CD14-positive monocyte (primary cell): Measurements from ENCODE around the gene PTPRD. TPM values are rescaled to one million over a fixed set of nuclear protein-coding genes. Genes with fewer than 3 reads are reported as not detected.

Experiments used
- DNase-seq, 3 donors: peaks; one replicate each; pipeline ENCODE4 v3.0.0-alpha.2; 2011 to 2022
- H2AFZ ChIP-seq: 2 replicates; pipeline ENCODE4 v1.6.0; 2012; ENCODE audit warnings: mild to moderate bottlenecking, low read depth, low read length, inconsistent platforms; ENCODE audit not compliant: insufficient read depth, poor library complexity, severe bottlenecking
- H3K27ac ChIP-seq, 2 donors: 1 replicate in 1 of 2; 2 replicates in 1 of 2; pipeline ENCODE4 v1.5.1; 2012 to 2013; ENCODE audit warnings: low read length in 2 of 2, control low read depth in 1 of 2, inconsistent platforms in 1 of 2, low read depth in 1 of 2, mild to moderate bottlenecking in 1 of 2
- H3K27me3 ChIP-seq, 2 donors: one replicate each; pipeline versions ENCODE4 v1.6.0 to v1.6.1; 2011 to 2013; ENCODE audit warnings: low read length in 2 of 2; ENCODE audit not compliant: control insufficient read depth in 2 of 2, insufficient read depth in 2 of 2
- H3K36me3 ChIP-seq, 2 donors: replicated peaks in 1 of 2; 1 replicate in 1 of 2; 2 replicates in 1 of 2; pipeline versions ENCODE4 v1.5.1 to v1.6.1; 2012 to 2013; ENCODE audit warnings: low read length in 2 of 2, control low read depth in 1 of 2, inconsistent platforms in 1 of 2, mild to moderate bottlenecking in 1 of 2; ENCODE audit not compliant: insufficient read depth in 2 of 2, control insufficient read depth in 1 of 2
- H3K4me1 ChIP-seq, 2 donors: 1 replicate in 1 of 2; 2 replicates in 1 of 2; pipeline versions ENCODE4 v1.5.1 to v1.6.1; 2012 to 2013; ENCODE audit warnings: low read length in 2 of 2, control low read depth in 1 of 2, inconsistent platforms in 1 of 2, mild to moderate bottlenecking in 1 of 2, moderate library complexity in 1 of 2; ENCODE audit not compliant: insufficient read depth in 2 of 2, control insufficient read depth in 1 of 2
- H3K4me2 ChIP-seq: replicated peaks from 2 replicates; pipeline ENCODE3; 2012; ENCODE audit warnings: low read length, moderate library complexity, mild to moderate bottlenecking; ENCODE audit not compliant: poor library complexity, severe bottlenecking; ENCODE audit errors: extremely low read depth
- H3K4me3 ChIP-seq, 3 experiments: fragments of 200-600 bp in 1 of 3; sonication (generic) in 1 of 3; replicated peaks in 1 of 3; 1 replicate in 2 of 3; 2 replicates in 1 of 3; pipeline ENCODE4 v1.5.1; 2011 to 2013; ENCODE audit warnings: low read length in 3 of 3, mild to moderate bottlenecking in 3 of 3, control low read depth in 2 of 3, low read depth in 2 of 3, inconsistent platforms in 1 of 3, moderate library complexity in 1 of 3
- H3K79me2 ChIP-seq: 2 replicates; pipeline ENCODE4 v1.6.0; 2012; ENCODE audit warnings: mild to moderate bottlenecking, control low read depth, inconsistent platforms, low read length, moderate library complexity; ENCODE audit not compliant: insufficient read depth
- H3K9ac ChIP-seq: 2 replicates; pipeline ENCODE4 v1.6.0; 2017; ENCODE audit warnings: low read length, mild to moderate bottlenecking; ENCODE audit not compliant: insufficient read depth, poor library complexity, severe bottlenecking
- H3K9me3 ChIP-seq, 2 donors: replicated peaks in 1 of 2; 1 replicate in 1 of 2; 2 replicates in 1 of 2; pipeline versions ENCODE4 v1.5.1 to v1.6.1; 2012 to 2013; ENCODE audit warnings: low read length in 2 of 2, control low read depth in 1 of 2; ENCODE audit not compliant: control insufficient read depth in 1 of 2, insufficient read depth in 1 of 2
- H4K20me1 ChIP-seq: 2 replicates; pipeline ENCODE4 v1.6.0; 2012; ENCODE audit warnings: mild to moderate bottlenecking, low read length, control low read depth, moderate library complexity; ENCODE audit not compliant: insufficient read depth
- H3K27ac Mint-ChIP-seq, 7 donors: one replicate each; pipeline ENCODE4 v1.8.0; 2020; ENCODE audit warnings: mild to moderate bottlenecking in 7 of 7, mixed read lengths in 7 of 7, moderate library complexity in 6 of 7, inconsistent platforms in 2 of 7
- H3K27me3 Mint-ChIP-seq, 3 donors: one replicate each; pipeline ENCODE4 v1.8.0; 2021 to 2022; ENCODE audit warnings: low read depth in 3 of 3, mild to moderate bottlenecking in 3 of 3, mixed read lengths in 3 of 3, moderate library complexity in 3 of 3, inconsistent platforms in 1 of 3
- H3K36me3 Mint-ChIP-seq, 2 donors: one replicate each; pipeline ENCODE4 v1.8.0; 2020; ENCODE audit warnings: mixed read lengths in 2 of 2, inconsistent platforms in 1 of 2, mild to moderate bottlenecking in 1 of 2
- H3K4me1 Mint-ChIP-seq: one replicate; pipeline ENCODE4 v1.8.0; 2020; ENCODE audit warnings: mild to moderate bottlenecking, mixed read lengths
- H3K4me3 Mint-ChIP-seq, 2 donors: one replicate each; pipeline ENCODE4 v1.8.0; 2020; ENCODE audit warnings: mild to moderate bottlenecking in 2 of 2, mixed read lengths in 2 of 2, moderate library complexity in 1 of 2
- H3K9me3 Mint-ChIP-seq, 7 donors: one replicate each; pipeline ENCODE4 v1.8.0; 2020 to 2022; ENCODE audit warnings: mixed read lengths in 7 of 7, mild to moderate bottlenecking in 6 of 7, moderate library complexity in 6 of 7, inconsistent platforms in 2 of 7
- WGBS: methylation state at CpG from one replicate; pipeline ENCODE4 v1.1.5; 2013; ENCODE audit warnings: missing lambda C conversion rate; ENCODE audit not compliant: insufficient coverage; 5-methylcytosine and 5-hydroxymethylcytosine counted together
- intact Hi-C, 2 donors: fragments of 100-400 bp; cut with micrococcal nuclease; formaldehyde crosslinking; loops; one replicate each; pipeline versions ENCODE4 v1.15.0 to v1.15.1; 2023
- polyA plus RNA-seq, 3 donors: library from polyadenylated mRNA; depleted of rRNA in 1 of 3; unstranded in 2 of 3; stranded (reverse) in 1 of 3; fragments of 300-500 nt in 2 of 3; fragments of >200 nt in 1 of 3; fragmentation: Illumina TruSeq in 2 of 3; gene quantifications; 1 replicate in 2 of 3; 2 replicates in 1 of 3; pipeline ENCODE4 v1.2.3, GENCODE V29; 2012 to 2021
- TF ChIP-seq, protein P1 (sequence below): fragments of 200-600 bp; IDR thresholded peaks from one replicate; pipeline ENCODE4 v1.8.0; 2022; ENCODE audit warnings: antibody characterized with exemption, mild to moderate bottlenecking

The PTPRD gene
- polyA plus RNA-seq, 3 donors, result not detected

DNA sequence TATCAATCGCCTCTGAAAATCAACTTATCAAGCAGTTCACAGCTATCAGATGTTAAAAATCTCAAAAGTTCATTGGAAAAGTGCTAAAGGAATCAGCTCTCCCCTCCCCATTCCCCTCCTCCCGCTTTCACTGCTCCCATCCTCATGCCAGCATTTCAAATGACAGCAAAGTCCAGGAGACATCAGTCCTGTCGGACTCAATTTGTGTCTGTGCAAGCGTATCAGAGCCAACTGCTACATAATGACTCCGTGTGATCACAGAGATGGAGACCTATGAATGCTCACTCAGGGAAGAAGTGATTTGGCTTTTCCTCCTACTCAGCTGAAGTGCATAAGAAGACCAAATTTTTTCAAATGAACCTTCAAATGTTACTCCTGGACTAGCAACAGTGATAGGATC is 1876.0 kb downstream of the PTPRD start:
- no peak for DNase-seq
- intact Hi-C loops, result no loop called here
- no peak overlapping the region for H2AFZ ChIP-seq
- H3K4me3 ChIP-seq, result no peak overlapping the region
- TF ChIP-seq, protein P1, sequence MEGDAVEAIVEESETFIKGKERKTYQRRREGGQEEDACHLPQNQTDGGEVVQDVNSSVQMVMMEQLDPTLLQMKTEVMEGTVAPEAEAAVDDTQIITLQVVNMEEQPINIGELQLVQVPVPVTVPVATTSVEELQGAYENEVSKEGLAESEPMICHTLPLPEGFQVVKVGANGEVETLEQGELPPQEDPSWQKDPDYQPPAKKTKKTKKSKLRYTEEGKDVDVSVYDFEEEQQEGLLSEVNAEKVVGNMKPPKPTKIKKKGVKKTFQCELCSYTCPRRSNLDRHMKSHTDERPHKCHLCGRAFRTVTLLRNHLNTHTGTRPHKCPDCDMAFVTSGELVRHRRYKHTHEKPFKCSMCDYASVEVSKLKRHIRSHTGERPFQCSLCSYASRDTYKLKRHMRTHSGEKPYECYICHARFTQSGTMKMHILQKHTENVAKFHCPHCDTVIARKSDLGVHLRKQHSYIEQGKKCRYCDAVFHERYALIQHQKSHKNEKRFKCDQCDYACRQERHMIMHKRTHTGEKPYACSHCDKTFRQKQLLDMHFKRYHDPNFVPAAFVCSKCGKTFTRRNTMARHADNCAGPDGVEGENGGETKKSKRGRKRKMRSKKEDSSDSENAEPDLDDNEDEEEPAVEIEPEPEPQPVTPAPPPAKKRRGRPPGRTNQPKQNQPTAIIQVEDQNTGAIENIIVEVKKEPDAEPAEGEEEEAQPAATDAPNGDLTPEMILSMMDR, result no peak
- no peaks in the 10 kb centered on the region for H3K27me3 ChIP-seq
- Mint-ChIP-seq H3K36me3 (no peaks in the 10 kb centered on the region), H3K27me3 (peaks cover 2 to 7% (median 5%) of the 10 kb centered on the region in 3 donors), H3K4me3 (no peak overlapping the region), H3K9me3 (peaks cover 0 to 6% (median 2%) of the 10 kb centered on the region in 7 donors), H3K27ac (no peak overlapping the region), H3K4me1 (peaks cover 14% of the 10 kb centered on the region)
- H3K4me1 ChIP-seq, result peaks cover 0 to 7% of the 10 kb centered on the region in 2 donors
- no peaks in the 10 kb centered on the region for H3K9me3 ChIP-seq
- no peak overlapping the region for H3K9ac ChIP-seq
- 89% methylated on average over 4 of the region's 5 CpGs for WGBS
- H3K36me3 ChIP-seq, result no peaks in the 10 kb centered on the region
- no peak overlapping the region for H3K4me2 ChIP-seq
- H3K79me2 ChIP-seq, result no peaks in the 10 kb centered on the region
- H3K27ac ChIP-seq, result no peak overlapping the region
- no peaks in the 10 kb centered on the region for H4K20me1 ChIP-seq

DNA sequence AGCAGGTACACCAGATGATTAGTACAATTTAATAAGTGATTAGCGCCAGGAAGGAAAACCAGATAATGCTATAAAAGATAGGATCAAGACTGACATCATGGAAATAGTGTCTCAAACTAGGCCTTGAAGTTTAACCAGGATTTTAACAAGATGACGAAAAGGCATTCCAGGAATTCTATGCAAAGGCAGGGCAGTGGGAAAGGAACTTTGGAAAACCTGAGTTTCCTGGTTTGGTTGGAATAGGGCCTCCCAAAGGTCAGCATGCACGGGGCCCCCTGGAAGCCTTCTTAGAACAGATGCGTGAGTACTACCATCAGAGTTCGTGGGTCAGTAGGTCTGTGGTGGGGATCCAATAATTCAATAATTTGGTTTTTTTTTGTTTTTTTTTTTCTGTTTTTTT is 1878.0 kb downstream of the PTPRD start:
- H3K79me2 ChIP-seq, result no peaks in the 10 kb centered on the region
- intact Hi-C loops, result no loop called here
- H3K4me1 Mint-ChIP-seq, result peaks cover 14% of the 10 kb centered on the region
- no peak overlapping the region for H2AFZ ChIP-seq
- H4K20me1 ChIP-seq, result no peaks in the 10 kb centered on the region
- H3K9me3 ChIP-seq, result no peaks in the 10 kb centered on the region
- no peak overlapping the region for H3K4me2 ChIP-seq
- peaks cover 4 to 9% (median 9%) of the 10 kb centered on the region in 3 donors for H3K27me3 Mint-ChIP-seq
- no peaks in the 10 kb centered on the region for H3K27me3 ChIP-seq
- peaks cover 0 to 6% (median under 1%) of the 10 kb centered on the region in 7 donors for H3K9me3 Mint-ChIP-seq
- H3K36me3 ChIP-seq, result no peaks in the 10 kb centered on the region
- no peak overlapping the region for H3K4me3 Mint-ChIP-seq
- H3K36me3 Mint-ChIP-seq, result no peaks in the 10 kb centered on the region
- H3K4me1 ChIP-seq, result peaks cover 0 to 7% of the 10 kb centered on the region in 2 donors
- DNase-seq, result no peak
- TF ChIP-seq, protein P1, result no peak
- no peak overlapping the region for H3K27ac Mint-ChIP-seq
- 100% methylated on average over 2 of the region's 5 CpGs for WGBS
- H3K27ac ChIP-seq, result no peak overlapping the region
- no peak overlapping the region for H3K4me3 ChIP-seq
- no peak overlapping the region for H3K9ac ChIP-seq
